Naive thymus-derived CD4-positive, alpha-beta T cell (primary cell): Measurements from ENCODE around the gene RGS13. TPM values are rescaled to one million over a fixed set of nuclear protein-coding genes. Genes with fewer than 3 reads are reported as not detected.
"Not testable (repeated sequence)": the region's sequence is repeated elsewhere in the genome, so short reads cannot be mapped to it uniquely, and the experiment has no call there.

Experiments
- ATAC-seq: fragments of 150-1000 bp; cut with Tn5 transposase; 2 replicates; pipeline ENCODE4 v1.10.0; 2021; ENCODE audit warnings: mild to moderate bottlenecking, moderate library complexity
- CTCF ChIA-PET: fragments of 350-600 bp; sonication (Branson Sonifier 250); formaldehyde crosslinking; loops from one replicate; lab custom pipeline; 2021; ENCODE audit warnings: antibody characterized with exemption; lab: Charles Lee
- POLR2A ChIA-PET: fragments of 350-600 bp; sonication (Branson Sonifier 250); formaldehyde crosslinking; loops from one replicate; lab custom pipeline; 2021; ENCODE audit warnings: antibody characterized with exemption, inconsistent platforms; lab: Charles Lee
- DNase-seq, 9 donors: peaks; one replicate each; pipeline versions ENCODE4 v3.0.0 to v3.0.0-alpha.2; 2020 to 2022; ENCODE audit warnings: mixed read lengths in 1 of 9
- H3K27ac ChIP-seq: one replicate; pipeline ENCODE4 v1.7.0; 2013; ENCODE audit warnings: mild to moderate bottlenecking, low read depth, low read length, moderate library complexity
- H3K27me3 ChIP-seq, 2 donors: one replicate each; pipeline ENCODE4 v1.7.0; 2013; ENCODE audit warnings: low read length in 2 of 2, mild to moderate bottlenecking in 2 of 2, moderate library complexity in 2 of 2; ENCODE audit not compliant: control insufficient read depth in 2 of 2, insufficient read depth in 2 of 2
- H3K36me3 ChIP-seq, 3 experiments: 1 replicate in 2 of 3; 2 replicates in 1 of 3; pipeline ENCODE4 v1.7.0; 2013; ENCODE audit warnings: low read length in 3 of 3, mild to moderate bottlenecking in 3 of 3, moderate library complexity in 1 of 3; ENCODE audit not compliant: insufficient read depth in 3 of 3, control insufficient read depth in 2 of 3
- H3K4me1 ChIP-seq, 2 donors: one replicate each; pipeline ENCODE4 v1.7.0; 2013; ENCODE audit warnings: low read length in 2 of 2, mild to moderate bottlenecking in 2 of 2, moderate library complexity in 1 of 2; ENCODE audit not compliant: control insufficient read depth in 2 of 2, insufficient read depth in 2 of 2
- H3K4me3 ChIP-seq: 2 replicates; pipeline ENCODE4 v1.7.0; 2013; ENCODE audit warnings: mild to moderate bottlenecking, low read length
- H3K9me3 ChIP-seq, 3 experiments: 1 replicate in 2 of 3; 2 replicates in 1 of 3; pipeline ENCODE4 v1.7.0; 2013; ENCODE audit warnings: low read length in 3 of 3; ENCODE audit not compliant: control insufficient read depth in 2 of 3
- H3K27ac Mint-ChIP-seq, 9 donors: one replicate each; pipeline ENCODE4 v1.8.0; 2020 to 2022; ENCODE audit warnings: mixed read lengths in 9 of 9, mild to moderate bottlenecking in 8 of 9, moderate library complexity in 5 of 9, inconsistent platforms in 2 of 9
- H3K27me3 Mint-ChIP-seq, 5 donors: one replicate each; pipeline ENCODE4 v1.8.0; 2021 to 2022; ENCODE audit warnings: mixed read lengths in 5 of 5, mild to moderate bottlenecking in 1 of 5
- H3K36me3 Mint-ChIP-seq, 5 donors: one replicate each; pipeline ENCODE4 v1.8.0; 2020 to 2022; ENCODE audit warnings: mixed read lengths in 5 of 5, mild to moderate bottlenecking in 3 of 5, inconsistent platforms in 1 of 5
- H3K4me1 Mint-ChIP-seq, 7 donors: one replicate each; pipeline ENCODE4 v1.8.0; 2020 to 2022; ENCODE audit warnings: mixed read lengths in 7 of 7, mild to moderate bottlenecking in 3 of 7, inconsistent platforms in 1 of 7
- H3K4me3 Mint-ChIP-seq, 10 donors: one replicate each; pipeline ENCODE4 v1.8.0; 2020 to 2022; ENCODE audit warnings: mild to moderate bottlenecking in 10 of 10, mixed read lengths in 10 of 10, moderate library complexity in 6 of 10, inconsistent platforms in 2 of 10
- H3K9me3 Mint-ChIP-seq, 11 donors: one replicate each; pipeline ENCODE4 v1.8.0; 2020 to 2022; ENCODE audit warnings: mixed read lengths in 11 of 11, mild to moderate bottlenecking in 4 of 11, inconsistent platforms in 1 of 11, moderate library complexity in 1 of 11
- intact Hi-C, 2 donors: fragments of 100-400 bp; cut with micrococcal nuclease; formaldehyde crosslinking; loops; one replicate each; pipeline ENCODE4 v1.15.1; 2023
- polyA plus RNA-seq, 2 donors: library from polyadenylated mRNA; unstranded; fragments of 300-500 nt; fragmentation: Illumina TruSeq; gene quantifications; one replicate each; pipeline ENCODE4 v1.2.3, GENCODE V29; 2021
- total RNA-seq, 6 experiments: library from RNA in 5 of 6; stranded (reverse) in 5 of 6; gene quantifications; 1 replicate in 5 of 6; 2 replicates in 1 of 6; pipeline ENCODE4 v1.2.3 and lab custom pipeline; 2021 to 2026

Gene RGS13
- total and polyA plus RNA-seq, 7 experiments from 2014 or later: 0.56 TPM; not detected in 6

DNA sequence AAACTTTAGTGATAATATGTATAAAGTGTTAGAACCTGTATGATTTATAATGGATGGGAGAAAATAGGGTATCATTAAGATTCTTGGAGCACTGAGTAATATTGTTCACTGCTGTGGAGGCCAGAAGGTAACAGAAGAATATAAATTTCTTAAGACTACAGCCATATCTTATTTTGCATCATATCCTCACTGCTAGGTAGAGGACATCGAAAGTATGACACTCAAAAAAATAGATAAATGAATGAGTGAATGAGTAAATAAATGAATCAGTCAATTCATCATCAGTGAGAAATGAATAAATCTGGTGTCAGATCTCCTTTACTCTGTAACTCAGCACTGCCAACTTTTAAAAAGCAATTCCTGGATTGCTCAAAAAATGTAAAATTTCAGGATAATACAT lies 33.2 kb downstream of the RGS13 start:
- H3K4me3 ChIP-seq: no peak overlapping the region
- H3K27me3 ChIP-seq: no peaks in the 10 kb centered on the region
- peaks cover 2 to 10% (median 7%) of the 10 kb centered on the region in 5 donors for H3K27me3 Mint-ChIP-seq
- H3K9me3 Mint-ChIP-seq: peaks cover 0 to 6% (median 0%) of the 10 kb centered on the region in 11 donors
- POLR2A ChIA-PET: no interaction called here
- no peaks in the 10 kb centered on the region for H3K36me3 ChIP-seq
- H3K27ac ChIP-seq: no peak overlapping the region
- DNase-seq: no peak
- no peaks in the 10 kb centered on the region for H3K9me3 ChIP-seq
- H3K4me1 ChIP-seq: no peaks in the 10 kb centered on the region
- no peak overlapping the region for H3K27ac Mint-ChIP-seq
- CTCF ChIA-PET: no interaction called here
- no peak overlapping the region for H3K4me3 Mint-ChIP-seq
- intact Hi-C loops: no loop called here
- H3K4me1 Mint-ChIP-seq: no peaks in the 10 kb centered on the region
- no peak for ATAC-seq
- H3K36me3 Mint-ChIP-seq: peaks cover 0 to 4% (median 0%) of the 10 kb centered on the region in 5 donors

DNA sequence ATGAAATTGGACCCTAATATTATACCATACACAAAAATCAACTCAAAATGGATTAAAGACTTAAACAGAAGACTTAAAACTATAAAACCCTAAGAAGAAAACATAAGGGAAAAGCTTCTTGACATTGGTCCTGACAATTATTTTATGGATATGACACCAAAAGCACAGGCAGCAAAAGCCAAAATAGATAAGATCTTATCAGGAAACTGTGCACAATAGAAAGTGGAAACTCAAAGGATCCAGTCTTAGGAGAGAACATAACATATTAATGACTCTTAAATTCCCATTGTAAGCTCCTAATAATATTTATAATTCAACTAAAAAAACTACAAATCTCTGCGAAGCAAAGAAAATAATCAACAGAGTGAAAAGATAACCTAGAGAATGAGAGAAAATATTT lies 39.8 kb downstream of the RGS13 start:
- H3K9me3 ChIP-seq: no peaks in the 10 kb centered on the region
- Mint-ChIP-seq H3K36me3 (peaks cover 0 to 3% (median 0%) of the 10 kb centered on the region in 5 donors), H3K4me1 (peaks cover 0 to 2% (median 0%) of the 10 kb centered on the region in 7 donors), H3K27ac (no peak overlapping the region), H3K27me3 (peaks cover 2 to 12% (median 7%) of the 10 kb centered on the region in 5 donors), H3K4me3 (no peak overlapping the region), H3K9me3 (no peaks in the 10 kb centered on the region)
- POLR2A ChIA-PET: no interaction called here
- CTCF ChIA-PET: no interaction called here
- intact Hi-C loops: no loop called here
- H3K4me3 ChIP-seq: no peak overlapping the region
- H3K36me3 ChIP-seq: no peaks in the 10 kb centered on the region
- DNase-seq (no peak), ATAC-seq (no peak)
- no peaks in the 10 kb centered on the region for H3K4me1 ChIP-seq
- no peaks in the 10 kb centered on the region for H3K27me3 ChIP-seq
- H3K27ac ChIP-seq: no peak overlapping the region

DNA sequence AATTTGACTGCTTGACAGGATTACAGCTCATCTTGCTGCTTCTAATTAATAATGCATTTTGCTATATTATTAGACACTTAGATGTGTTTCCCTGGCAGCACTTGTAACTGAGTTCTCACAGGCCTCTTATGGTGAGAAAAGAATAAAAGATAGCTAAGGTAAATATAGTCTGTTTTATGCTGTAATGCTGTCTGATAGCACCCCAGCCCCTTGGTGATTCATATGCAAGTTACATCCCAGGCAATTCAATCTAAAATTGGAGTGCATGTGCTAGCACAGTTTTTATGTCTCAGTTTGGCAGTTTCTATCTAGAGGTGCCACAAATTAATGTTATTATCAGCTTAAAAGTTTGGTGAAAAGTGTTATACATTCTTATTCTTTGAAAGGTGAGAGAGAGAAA lies 42.2 kb downstream of the RGS13 start:
- H3K4me1 ChIP-seq: no peaks in the 10 kb centered on the region
- intact Hi-C loops: no loop called here
- Mint-ChIP-seq H3K9me3 (no peaks in the 10 kb centered on the region), H3K27me3 (peaks cover 0 to 9% (median 3%) of the 10 kb centered on the region in 5 donors), H3K4me1 (peaks cover 0 to 2% (median 0%) of the 10 kb centered on the region in 7 donors), H3K27ac (no peak overlapping the region), H3K4me3 (no peak overlapping the region), H3K36me3 (no peaks in the 10 kb centered on the region)
- CTCF ChIA-PET: no interaction called here
- no peaks in the 10 kb centered on the region for H3K27me3 ChIP-seq
- DNase-seq (no peak), ATAC-seq (no peak)
- no peak overlapping the region for H3K4me3 ChIP-seq
- H3K9me3 ChIP-seq: no peaks in the 10 kb centered on the region
- POLR2A ChIA-PET: no interaction called here
- H3K27ac ChIP-seq: no peak overlapping the region
- no peaks in the 10 kb centered on the region for H3K36me3 ChIP-seq

DNA sequence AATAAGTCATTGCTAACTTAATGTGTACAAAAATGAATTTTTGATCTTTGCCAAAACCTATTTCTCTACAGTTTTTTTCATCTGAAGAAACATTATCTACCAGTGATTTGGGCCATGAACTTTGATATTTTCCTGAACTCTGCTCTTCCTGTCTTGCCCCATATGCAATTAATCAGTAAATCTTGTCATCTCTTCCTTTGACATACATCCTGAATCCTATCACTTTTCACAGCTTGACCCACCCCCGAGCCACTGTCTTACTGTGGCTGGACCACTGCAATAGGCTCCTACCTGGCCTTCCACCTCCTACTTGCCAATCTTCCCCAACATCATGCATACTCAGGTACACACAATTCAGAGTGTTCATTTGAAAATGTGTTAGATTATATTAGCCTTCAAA lies 46.4 kb downstream of the RGS13 start:
- Histone ChIP-seq H3K9me3 (no peaks in the 10 kb centered on the region), H3K36me3 (no peaks in the 10 kb centered on the region), H3K4me3 (no peak overlapping the region), H3K27ac (no peak overlapping the region), H3K27me3 (no peaks in the 10 kb centered on the region), H3K4me1 (no peaks in the 10 kb centered on the region)
- POLR2A ChIA-PET: no interaction called here
- Mint-ChIP-seq H3K4me1 (peaks cover 0 to 2% (median 0%) of the 10 kb centered on the region in 7 donors), H3K4me3 (no peak overlapping the region), H3K9me3 (peaks cover 0 to 21% (median 9%) of the 10 kb centered on the region in 11 donors), H3K27me3 (peaks cover 0 to 4% (median 3%) of the 10 kb centered on the region in 5 donors), H3K27ac (no peak overlapping the region), H3K36me3 (peaks cover 0 to 4% (median 0%) of the 10 kb centered on the region in 5 donors)
- intact Hi-C loops: no loop called here
- no peak for DNase-seq
- no peak for ATAC-seq
- CTCF ChIA-PET: no interaction called here

DNA sequence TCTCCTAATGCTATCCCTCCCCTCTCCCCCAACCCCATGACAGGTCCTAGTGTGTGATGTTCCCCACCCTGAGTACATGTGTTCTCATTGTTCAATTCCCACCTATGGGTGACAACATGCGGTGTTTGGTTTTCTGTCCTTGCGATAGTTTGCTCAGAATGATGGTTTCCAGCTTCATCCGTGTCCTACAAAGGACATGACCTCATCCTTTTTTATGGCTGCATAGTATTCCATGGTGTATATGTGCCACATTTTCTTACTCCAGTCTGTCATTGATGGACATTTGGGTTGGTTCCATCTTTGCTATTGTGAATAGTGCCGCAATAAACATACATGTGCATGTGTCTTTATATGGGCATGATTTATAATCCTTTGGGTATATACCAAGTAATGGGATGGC lies 47.1 kb downstream of the RGS13 start:
- POLR2A ChIA-PET, H3K27me3 ChIP-seq, H3K27ac ChIP-seq, DNase-seq, H3K4me3 ChIP-seq, H3K36me3 Mint-ChIP-seq, CTCF ChIA-PET, H3K27ac Mint-ChIP-seq, ATAC-seq, H3K9me3 ChIP-seq, H3K4me3 Mint-ChIP-seq, H3K36me3 ChIP-seq, intact Hi-C loops, H3K4me1 Mint-ChIP-seq, H3K4me1 ChIP-seq: not testable (repeated sequence)
- Mint-ChIP-seq H3K27me3 (peaks cover 0 to 10% (median 5%) of the 10 kb centered on the region in 5 donors), H3K9me3 (peaks cover 0 to 21% (median 9%) of the 10 kb centered on the region in 11 donors)

DNA sequence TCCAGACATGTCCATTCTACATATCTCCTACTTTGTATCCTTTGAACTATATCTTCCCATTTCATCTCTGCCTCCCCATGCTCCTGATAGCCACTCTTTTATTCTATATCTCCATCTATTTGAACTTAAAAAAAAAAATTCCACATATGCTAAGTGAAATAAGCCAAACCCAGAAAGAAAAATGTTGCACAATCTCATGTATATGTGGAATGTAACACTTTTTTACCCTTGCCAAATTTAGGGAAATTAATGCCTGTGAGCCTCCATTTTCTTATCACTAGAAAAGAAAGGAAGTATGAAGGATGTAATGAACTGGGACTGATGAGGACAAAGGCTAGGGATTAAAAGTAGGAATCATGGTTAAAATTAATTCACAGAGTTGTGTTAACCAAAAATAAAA lies 53.5 kb downstream of the RGS13 start:
- intact Hi-C loops: no loop called here
- no peak overlapping the region for H3K4me3 Mint-ChIP-seq
- H3K27me3 Mint-ChIP-seq: peaks cover 0 to 27% (median 21%) of the 10 kb centered on the region in 5 donors
- CTCF ChIA-PET: no interaction called here
- Histone ChIP-seq H3K36me3 (no peaks in the 10 kb centered on the region), H3K9me3 (no peaks in the 10 kb centered on the region), H3K4me3 (no peak overlapping the region), H3K27me3 (no peaks in the 10 kb centered on the region), H3K4me1 (no peaks in the 10 kb centered on the region), H3K27ac (no peak overlapping the region)
- H3K9me3 Mint-ChIP-seq: peaks cover 1 to 28% (median 6%) of the 10 kb centered on the region in 11 donors
- ATAC-seq: no peak
- no peak for DNase-seq
- no peak overlapping the region for H3K27ac Mint-ChIP-seq
- H3K4me1 Mint-ChIP-seq: no peaks in the 10 kb centered on the region
- H3K36me3 Mint-ChIP-seq: peaks cover 0 to 10% (median 0%) of the 10 kb centered on the region in 5 donors
- POLR2A ChIA-PET: no interaction called here

DNA sequence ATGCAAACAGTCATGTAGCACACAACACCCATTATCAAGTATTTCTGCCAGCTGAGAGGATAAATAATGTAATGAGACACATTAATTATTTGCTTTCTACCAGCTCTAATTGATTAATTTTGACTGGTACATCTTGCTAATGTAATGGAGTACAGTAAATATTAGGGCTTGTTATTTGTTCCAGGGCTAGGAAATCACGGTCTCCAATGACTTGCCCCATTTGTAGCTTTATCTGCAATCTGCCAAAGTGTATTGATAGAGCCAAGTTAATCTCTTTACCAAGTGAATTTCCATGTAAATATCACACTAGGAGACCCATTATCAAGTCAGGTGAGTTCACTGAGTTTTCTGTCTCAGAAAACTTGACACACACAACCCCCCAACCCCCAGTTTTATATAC lies 55.1 kb downstream of the RGS13 start:
- H3K36me3 ChIP-seq: no peaks in the 10 kb centered on the region
- DNase-seq (no peak), ATAC-seq (no peak)
- Mint-ChIP-seq H3K4me1 (no peaks in the 10 kb centered on the region), H3K4me3 (no peak overlapping the region), H3K27ac (no peak overlapping the region), H3K36me3 (peaks cover 0 to 10% (median 0%) of the 10 kb centered on the region in 5 donors), H3K27me3 (peaks cover 0 to 29% (median 21%) of the 10 kb centered on the region in 5 donors), H3K9me3 (peaks cover 0 to 21% (median 6%) of the 10 kb centered on the region in 11 donors)
- ChIA-PET CTCF (no interaction called here), POLR2A (no interaction called here)
- H3K27ac ChIP-seq: no peak overlapping the region
- H3K9me3 ChIP-seq: no peaks in the 10 kb centered on the region
- no peaks in the 10 kb centered on the region for H3K4me1 ChIP-seq
- no peak overlapping the region for H3K4me3 ChIP-seq
- no peaks in the 10 kb centered on the region for H3K27me3 ChIP-seq
- intact Hi-C loops: no loop called here
